ENCODE measurements around the gene ZNF318.

GRCh38 chr6:43375693-43376092 is 6.2 kb upstream of the ZNF318 start:
- TF ChIP-seq, protein P1, sequence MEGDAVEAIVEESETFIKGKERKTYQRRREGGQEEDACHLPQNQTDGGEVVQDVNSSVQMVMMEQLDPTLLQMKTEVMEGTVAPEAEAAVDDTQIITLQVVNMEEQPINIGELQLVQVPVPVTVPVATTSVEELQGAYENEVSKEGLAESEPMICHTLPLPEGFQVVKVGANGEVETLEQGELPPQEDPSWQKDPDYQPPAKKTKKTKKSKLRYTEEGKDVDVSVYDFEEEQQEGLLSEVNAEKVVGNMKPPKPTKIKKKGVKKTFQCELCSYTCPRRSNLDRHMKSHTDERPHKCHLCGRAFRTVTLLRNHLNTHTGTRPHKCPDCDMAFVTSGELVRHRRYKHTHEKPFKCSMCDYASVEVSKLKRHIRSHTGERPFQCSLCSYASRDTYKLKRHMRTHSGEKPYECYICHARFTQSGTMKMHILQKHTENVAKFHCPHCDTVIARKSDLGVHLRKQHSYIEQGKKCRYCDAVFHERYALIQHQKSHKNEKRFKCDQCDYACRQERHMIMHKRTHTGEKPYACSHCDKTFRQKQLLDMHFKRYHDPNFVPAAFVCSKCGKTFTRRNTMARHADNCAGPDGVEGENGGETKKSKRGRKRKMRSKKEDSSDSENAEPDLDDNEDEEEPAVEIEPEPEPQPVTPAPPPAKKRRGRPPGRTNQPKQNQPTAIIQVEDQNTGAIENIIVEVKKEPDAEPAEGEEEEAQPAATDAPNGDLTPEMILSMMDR (conservative IDR thresholded peaks at IDR 0.05 in 1 of 2, IDR thresholded peaks at IDR 0.05 in 1 of 2; ENCODE audit: extremely low read depth in 1 of 2, insufficient read depth in 1 of 2, low read depth in 1 of 2, low read length in 2 of 2) = no peak
- no peak for TF ChIP-seq EZH2 (IDR thresholded peaks at IDR 0.05; ENCODE audit: borderline replicate concordance, low read length)

All from mammary epithelial cell (primary cell).